K562 (cell line): ENCODE data around the gene RNF19B. TPM values are rescaled to one million over a fixed set of nuclear protein-coding genes. Genes with fewer than 3 reads are reported as not detected.

Experiments
- BRD4 ChIP-seq: fragments of 200-600 bp; sonication (generic); IDR thresholded peaks from 2 replicates; pipeline ENCODE4 v1.6.1; 2017; ENCODE audit warnings: inconsistent platforms
- CHCHD3 ChIP-seq: fragments of 250-450 bp; sonication (Bioruptor Pico); IDR thresholded peaks from 2 replicates; pipeline ENCODE4 v2.1.2; 2022; ENCODE audit warnings: mild to moderate bottlenecking
- COPS2 ChIP-seq: fragments of 450-650 bp; conservative IDR thresholded peaks from 2 replicates; pipeline ENCODE4 v1.6.1; 2016; ENCODE audit warnings: mild to moderate bottlenecking, moderate library complexity
- ETS1 ChIP-seq: conservative IDR thresholded peaks from 2 replicates; pipeline ENCODE4 v1.6.1; 2011; ENCODE audit warnings: low read depth, mild to moderate bottlenecking, low read length; ENCODE audit not compliant: control insufficient read depth
- HDAC6 ChIP-seq: IDR thresholded peaks from 2 replicates; pipeline ENCODE4 v1.6.1; 2012; ENCODE audit warnings: low read depth, mild to moderate bottlenecking, control low read depth, inconsistent platforms, low read length, moderate library complexity
- HES1 ChIP-seq: fragments of 450-650 bp; IDR thresholded peaks from 2 replicates; pipeline ENCODE4 v1.6.1; 2016; ENCODE audit warnings: low read depth, mild to moderate bottlenecking, moderate library complexity
- KHSRP ChIP-seq: fragments of 450-650 bp; IDR thresholded peaks from 2 replicates; pipeline ENCODE4 v1.6.1; 2017
- MCM5 ChIP-seq: fragments of 450-650 bp; IDR thresholded peaks from 2 replicates; pipeline ENCODE4 v1.6.1; 2016; ENCODE audit warnings: low read depth
- NFXL1 ChIP-seq: fragments of 450-650 bp; formaldehyde crosslinking; IDR thresholded peaks from 2 replicates; pipeline ENCODE4 v1.4.0; 2021; ENCODE audit warnings: mild to moderate bottlenecking
- OTX1 ChIP-seq: fragments of 450-650 bp; formaldehyde crosslinking; IDR thresholded peaks from 2 replicates; pipeline ENCODE4 v1.4.0; 2022; ENCODE audit warnings: mild to moderate bottlenecking
- PHF8 ChIP-seq: fragments of 200-600 bp; sonication (generic); IDR thresholded peaks from 2 replicates; pipeline ENCODE4 v1.6.1; 2012; ENCODE audit warnings: mixed run types, mild to moderate bottlenecking, inconsistent platforms, low read length, moderate library complexity, borderline replicate concordance
- RNF2 ChIP-seq: sonication (generic); IDR thresholded peaks from 2 replicates; pipeline ENCODE4 v1.6.1; 2016
- SAFB2 ChIP-seq: fragments of 200-400 bp; formaldehyde crosslinking; IDR thresholded peaks from 2 replicates; pipeline ENCODE4 v1.6.1; 2018; ENCODE audit warnings: borderline replicate concordance, low read length, low read depth, moderate library complexity; ENCODE audit not compliant: severe bottlenecking
- SMARCA4 ChIP-seq: fragments of 450-650 bp; IDR thresholded peaks from 2 replicates; pipeline ENCODE4 v1.6.1; 2016
- SMC3 ChIP-seq: conservative IDR thresholded peaks from 2 replicates; pipeline ENCODE4 v1.6.1; 2011; ENCODE audit warnings: low read depth, low read length, improper control_type of control experiment; ENCODE audit not compliant: insufficient read depth
- SPI1 ChIP-seq: IDR thresholded peaks from 2 replicates; pipeline ENCODE4 v1.6.1; 2011; ENCODE audit warnings: low read depth, low read length, control low read depth, borderline replicate concordance
- TRIM24 ChIP-seq, 2 experiments: fragments of 450-650 bp; IDR thresholded peaks; 2 replicates each; pipeline ENCODE4 v1.6.1; 2016
- VEZF1 ChIP-seq: fragments of 200-800 bp; sonication (Bioruptor generic); IDR thresholded peaks from 2 replicates; pipeline ENCODE4 v1.6.1; 2017; ENCODE audit warnings: missing genetic modification characterization, missing compliant biosample characterization
- WHSC1 ChIP-seq: IDR thresholded peaks from one replicate; pipeline ENCODE4 v1.6.1; 2012; ENCODE audit warnings: low read length, control low read depth, inconsistent platforms
- ZBED1 ChIP-seq: IDR thresholded peaks from 2 replicates; pipeline ENCODE4 v1.6.1; 2014
- ZBTB49 ChIP-seq: sonication (generic); formaldehyde crosslinking; IDR thresholded peaks from 2 replicates; pipeline ENCODE4 v1.8.0; 2022; ENCODE audit warnings: missing genetic modification reagents, mild to moderate bottlenecking, borderline replicate concordance
- ZNF124 ChIP-seq: sonication (generic); formaldehyde crosslinking; IDR thresholded peaks from 2 replicates; pipeline ENCODE4 v1.8.1; 2022; ENCODE audit warnings: missing genetic modification reagents
- ZNF444 ChIP-seq: fragments of 250-450 bp; sonication (Bioruptor Pico); IDR thresholded peaks from 2 replicates; pipeline ENCODE4 v1.4.0; 2020; ENCODE audit warnings: mild to moderate bottlenecking, moderate library complexity
- polyA plus RNA-seq, 8 experiments: library from polyadenylated mRNA; depleted of rRNA in 4 of 8; stranded (reverse) in 5 of 8; unstranded in 3 of 8; fragments of >200 nt; fragmentation: Nextera tagmentation in 2 of 8; fragmentation: Illumina TruSeq in 1 of 8; extraction: Ambion mirVana in 2 of 8; extraction: Trizol in 1 of 8; gene quantifications; 2 replicates each; pipeline versions ENCODE4 v1.2.1 to v1.2.3, GENCODE V29; 2011 to 2014; ENCODE audit warnings: inconsistent platforms in 1 of 8, missing spikeins in 1 of 8
- total RNA-seq, 7 experiments: library from RNA; depleted of rRNA in 6 of 7; stranded (reverse); fragments of >200 nt in 6 of 7; fragmentation: Illumina TruSeq in 2 of 7; extraction: Trizol in 2 of 7; gene quantifications; 2 replicates each; pipeline versions ENCODE4 v1.2.1 to v1.2.3, GENCODE V29; 2011 to 2021; ENCODE audit warnings: low replicate concordance in 1 of 7
- TF ChIP-seq, protein P1 (sequence below): sonication (generic); formaldehyde crosslinking; IDR thresholded peaks from 2 replicates; pipeline ENCODE4 v1.8.0; 2022; ENCODE audit warnings: mild to moderate bottlenecking, missing genetic modification reagents

The RNF19B gene
- total and polyA plus RNA-seq, 9 of the 15 experiments (the other 6 are each of a cell fraction or from before 2014, with no cell fraction given): 2.6 to 14.9 (median 10.1) TPM

DNA sequence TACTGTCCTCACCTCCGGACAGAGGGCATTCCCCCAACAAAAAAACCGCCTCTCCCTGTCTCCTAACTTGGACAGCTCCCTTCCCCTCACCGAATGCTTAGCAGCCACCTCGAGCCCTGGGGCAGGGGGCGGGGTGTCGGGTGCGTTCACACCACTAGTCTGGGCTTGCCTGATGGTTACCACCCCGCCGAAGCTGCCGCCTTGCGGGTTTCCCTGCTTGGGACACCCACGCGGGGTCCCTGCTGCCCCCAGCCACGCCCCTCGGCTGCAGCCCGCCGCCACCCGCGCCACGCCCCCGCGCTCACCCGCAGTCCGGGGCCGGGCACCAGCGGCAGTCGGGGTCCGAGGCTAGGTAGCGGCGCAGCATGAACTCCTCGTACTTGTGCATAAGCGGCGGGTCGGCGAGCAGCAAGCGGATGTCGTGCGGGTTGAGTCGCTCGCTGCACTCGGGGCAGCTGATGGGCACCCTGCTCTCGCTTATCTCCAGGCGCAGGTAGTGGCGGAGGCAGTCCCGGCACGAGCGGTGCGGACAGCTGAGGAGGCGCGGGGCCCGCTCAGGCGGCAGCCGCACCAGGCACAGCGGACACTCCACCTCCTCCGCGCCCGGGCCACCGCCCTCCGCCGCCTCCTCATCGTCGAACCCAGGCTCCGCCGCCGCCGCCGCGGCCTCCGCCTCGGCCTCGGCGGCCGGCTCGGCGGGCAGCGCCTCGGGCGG, 706 bp downstream of the RNF19B start (continued):
- TF ChIP-seq HES1: peak; percentile 63; the same call in 1 of the 2 replicates
- TF ChIP-seq CHCHD3 (CRISPR knock-in tag): no peak
- no peak for TF ChIP-seq OTX1 (CRISPR knock-in tag)
- no peak for TF ChIP-seq ZBTB49 (CRISPR knock-in tag)
- no peak for TF ChIP-seq PHF8
- TF ChIP-seq ZBED1: no peak
- TF ChIP-seq RNF2: 0 out of 2 replicates have a peak, but pooled peaks have one; percentile 47
- no peak for TF ChIP-seq SMARCA4
- no peak for TF ChIP-seq TRIM24 (IDR thresholded peaks at IDR 0.05)
- TF ChIP-seq BRD4: no peak
- TF ChIP-seq NFXL1 (CRISPR knock-in tag): no peak
- no peak; the same call in 1 of the 2 replicates for TF ChIP-seq VEZF1
- TF ChIP-seq, protein P1, sequence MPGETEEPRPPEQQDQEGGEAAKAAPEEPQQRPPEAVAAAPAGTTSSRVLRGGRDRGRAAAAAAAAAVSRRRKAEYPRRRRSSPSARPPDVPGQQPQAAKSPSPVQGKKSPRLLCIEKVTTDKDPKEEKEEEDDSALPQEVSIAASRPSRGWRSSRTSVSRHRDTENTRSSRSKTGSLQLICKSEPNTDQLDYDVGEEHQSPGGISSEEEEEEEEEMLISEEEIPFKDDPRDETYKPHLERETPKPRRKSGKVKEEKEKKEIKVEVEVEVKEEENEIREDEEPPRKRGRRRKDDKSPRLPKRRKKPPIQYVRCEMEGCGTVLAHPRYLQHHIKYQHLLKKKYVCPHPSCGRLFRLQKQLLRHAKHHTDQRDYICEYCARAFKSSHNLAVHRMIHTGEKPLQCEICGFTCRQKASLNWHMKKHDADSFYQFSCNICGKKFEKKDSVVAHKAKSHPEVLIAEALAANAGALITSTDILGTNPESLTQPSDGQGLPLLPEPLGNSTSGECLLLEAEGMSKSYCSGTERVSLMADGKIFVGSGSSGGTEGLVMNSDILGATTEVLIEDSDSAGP (CRISPR knock-in tag): no peak
- TF ChIP-seq ZNF444 (CRISPR knock-in tag): no peak
- TF ChIP-seq KHSRP: no peak
- TF ChIP-seq WHSC1: no peak
- no peak for TF ChIP-seq COPS2
- TF ChIP-seq ETS1: 0 out of 2 replicates have a peak, but pooled peaks have one; percentile 58
- TF ChIP-seq MCM5: no peak
- TF ChIP-seq SMC3: no peak
- no peak for TF ChIP-seq SPI1
- no peak for TF ChIP-seq HDAC6
- TF ChIP-seq ZNF124 (CRISPR knock-in tag): no peak
- TF ChIP-seq SAFB2: no peak
